HepG2 (cell line): Measurements from ENCODE around the gene RAE1. TPM values are rescaled to one million over a fixed set of nuclear protein-coding genes. Genes with fewer than 3 reads are reported as not detected.
A peak's percentile ranks its signal among the peaks of the same experiment; 100 is the strongest.

Experiments used
- BCL3 ChIP-seq: sonication (generic); formaldehyde crosslinking; IDR thresholded peaks from 2 replicates; pipeline ENCODE4 v1.5.1; 2020; ENCODE audit warnings: mild to moderate bottlenecking, missing genetic modification reagents, moderate library complexity
- CHD2 ChIP-seq: IDR thresholded peaks from 2 replicates; pipeline ENCODE4 v1.6.1; 2011; ENCODE audit warnings: low read depth, low read length, improper control_type of control experiment
- DNMT3B ChIP-seq: conservative IDR thresholded peaks from 2 replicates; pipeline ENCODE4 v1.6.1; 2016; ENCODE audit warnings: missing biosample characterization, control low read depth
- E2F2 ChIP-seq: sonication (generic); formaldehyde crosslinking; IDR thresholded peaks from 2 replicates; pipeline ENCODE4 v1.4.0; 2020; ENCODE audit warnings: missing genetic modification reagents, borderline replicate concordance
- EEA1 ChIP-seq: sonication (generic); formaldehyde crosslinking; IDR thresholded peaks from 2 replicates; pipeline ENCODE4 v1.5.1; 2020; ENCODE audit warnings: mild to moderate bottlenecking, missing genetic modification reagents, borderline replicate concordance
- EED ChIP-seq: sonication (generic); formaldehyde crosslinking; IDR thresholded peaks from 2 replicates; pipeline ENCODE4 v1.5.0; 2020; ENCODE audit warnings: mild to moderate bottlenecking, missing genetic modification reagents
- FOSL1 ChIP-seq: sonication (generic); formaldehyde crosslinking; IDR thresholded peaks from 2 replicates; pipeline ENCODE4 v1.9.0; 2021; ENCODE audit warnings: missing genetic modification reagents, borderline replicate concordance
- HOXA9 ChIP-seq: sonication (generic); formaldehyde crosslinking; IDR thresholded peaks from 2 replicates; pipeline ENCODE4 v1.8.1; 2022; ENCODE audit warnings: missing genetic modification reagents, mild to moderate bottlenecking, moderate library complexity, borderline replicate concordance
- MEIS1 ChIP-seq: sonication (generic); formaldehyde crosslinking; IDR thresholded peaks from 2 replicates; pipeline ENCODE4 v1.9.0; 2021; ENCODE audit warnings: mild to moderate bottlenecking, missing genetic modification reagents, moderate library complexity, borderline replicate concordance
- MIER3 ChIP-seq: IDR thresholded peaks from 2 replicates; pipeline ENCODE4 v1.6.1; 2016; ENCODE audit warnings: missing compliant biosample characterization, borderline replicate concordance
- PRDM4 ChIP-seq: sonication (generic); formaldehyde crosslinking; IDR thresholded peaks from 2 replicates; pipeline ENCODE4 v1.9.0; 2021; ENCODE audit warnings: missing genetic modification reagents, borderline replicate concordance
- RNF2 ChIP-seq: fragments of 450-650 bp; conservative IDR thresholded peaks from 2 replicates; pipeline ENCODE4 v1.6.1; 2016; ENCODE audit warnings: low read depth
- SNRNP70 ChIP-seq: fragments of 200-400 bp; formaldehyde crosslinking; IDR thresholded peaks from 2 replicates; pipeline ENCODE4 v1.6.1; 2017; ENCODE audit warnings: mild to moderate bottlenecking, low read depth, low read length, moderate library complexity
- TAF15 ChIP-seq: fragments of 200-400 bp; formaldehyde crosslinking; IDR thresholded peaks from one replicate; pipeline ENCODE4 v1.6.1; 2018; ENCODE audit warnings: mild to moderate bottlenecking, low read depth, low read length; ENCODE audit not compliant: poor library complexity, severe bottlenecking
- TRIM22 ChIP-seq: fragments of 450-650 bp; IDR thresholded peaks from 2 replicates; pipeline ENCODE4 v1.6.1; 2017
- YY1 ChIP-seq: IDR thresholded peaks from 2 replicates; pipeline ENCODE4 v1.6.1; 2011; ENCODE audit warnings: low read length, low read depth, moderate library complexity, mild to moderate bottlenecking; ENCODE audit not compliant: insufficient read depth, insufficient replicate concordance
- ZBTB3 ChIP-seq: sonication (generic); formaldehyde crosslinking; IDR thresholded peaks from 2 replicates; pipeline ENCODE4 v1.4.0; 2020; ENCODE audit warnings: low read depth, mild to moderate bottlenecking, moderate library complexity, missing genetic modification reagents, borderline replicate concordance
- ZFP91 ChIP-seq: sonication (generic); formaldehyde crosslinking; IDR thresholded peaks from 2 replicates; pipeline ENCODE4 v1.9.0; 2022; ENCODE audit warnings: missing genetic modification reagents, mild to moderate bottlenecking, borderline replicate concordance
- ZNF34 ChIP-seq: sonication (generic); formaldehyde crosslinking; IDR thresholded peaks from 2 replicates; pipeline ENCODE4 v1.4.0; 2020; ENCODE audit warnings: mild to moderate bottlenecking, missing genetic modification reagents, borderline replicate concordance
- ZNF713 ChIP-seq: sonication (generic); formaldehyde crosslinking; IDR thresholded peaks from 2 replicates; pipeline ENCODE4 v1.4.0; 2020; ENCODE audit warnings: mild to moderate bottlenecking, missing genetic modification reagents
- ZSCAN22 ChIP-seq: sonication (generic); formaldehyde crosslinking; IDR thresholded peaks from 2 replicates; pipeline ENCODE4 v1.4.0; 2020; ENCODE audit warnings: mild to moderate bottlenecking, missing genetic modification reagents
- polyA plus RNA-seq, 8 experiments: library from polyadenylated mRNA; depleted of rRNA in 3 of 8; stranded (reverse) in 7 of 8; unstranded in 1 of 8; fragments of >200 nt; fragmentation: Illumina TruSeq in 4 of 8; extraction: Trizol in 4 of 8; gene quantifications; 2 replicates each; pipeline versions ENCODE4 v1.2.1 to v1.2.3, GENCODE V29; 2011 to 2016; ENCODE audit warnings: low read depth in 4 of 8, missing spikeins in 1 of 8, mixed read lengths in 1 of 8; ENCODE audit not compliant: insufficient read depth in 1 of 8
- total RNA-seq, 5 experiments: library from RNA; depleted of rRNA; stranded (reverse); fragments of >200 nt; fragmentation: Illumina TruSeq; extraction: Trizol; gene quantifications; 2 replicates each; pipeline ENCODE4 v1.2.3, GENCODE V29; 2016; ENCODE audit warnings: low read depth in 1 of 5

The RAE1 gene
- total and polyA plus RNA-seq, 2 of the 13 experiments (the other 11 are each of a cell fraction or from before 2014, with no cell fraction given) = 36.1 to 72.9 TPM

- TF ChIP-seq PRDM4 (CRISPR knock-in tag) (no peak), BCL3 (no peak), YY1 (no peak), DNMT3B (CRISPR knock-in tag) (no peak), ZNF713 (CRISPR knock-in tag) (no peak), RNF2 (no peak), HOXA9 (no peak), EED (CRISPR knock-in tag) (no peak), ZFP91 (CRISPR knock-in tag) (no peak), CHD2 (no peak), ZBTB3 (CRISPR knock-in tag) (no peak), FOSL1 (CRISPR knock-in tag) (no peak), MIER3 (CRISPR knock-in tag) (0 out of 2 replicates have a peak, but pooled peaks have one; percentile 34), TRIM22 (no peak), SNRNP70 (no peak), E2F2 (no peak), EEA1 (no peak), TAF15 (no peak), ZSCAN22 (no peak), MEIS1 (CRISPR knock-in tag) (no peak), ZNF34 (CRISPR knock-in tag) (no peak)
Measured at GRCh38 chr20:57381596-57382503, 30.8 kb downstream of the RAE1 start (continued).
